Thymus (tissue), 11 donors: Measurements from ENCODE around the gene ELAC2. TPM values are rescaled to one million over a fixed set of nuclear protein-coding genes. Genes with fewer than 3 reads are reported as not detected.

Source experiments
- DNase-seq, 9 donors: peaks; one replicate each; pipeline ENCODE4 v3.0.0-alpha.2; 2013; ENCODE audit warnings: low spot score in 9 of 9, low read depth in 6 of 9, missing footprints in 1 of 9
- H3K27ac ChIP-seq, 2 donors: one replicate each; pipeline ENCODE4 v1.5.1; 2013; ENCODE audit warnings: control low read depth in 1 of 2, low read depth in 1 of 2, low read length in 1 of 2, mild to moderate bottlenecking in 1 of 2, moderate library complexity in 1 of 2
- H3K27me3 ChIP-seq, 2 donors: one replicate each; pipeline ENCODE4 v1.5.1; 2013; ENCODE audit warnings: low read length in 1 of 2; ENCODE audit not compliant: control insufficient read depth in 2 of 2, insufficient read depth in 1 of 2
- H3K36me3 ChIP-seq, 2 donors: one replicate each; pipeline ENCODE4 v1.5.1; 2013; ENCODE audit warnings: low read length in 1 of 2, mild to moderate bottlenecking in 1 of 2, moderate library complexity in 1 of 2; ENCODE audit not compliant: control insufficient read depth in 2 of 2, insufficient read depth in 2 of 2
- H3K4me1 ChIP-seq, 2 donors: one replicate each; pipeline ENCODE4 v1.5.1; 2013; ENCODE audit warnings: low read length in 2 of 2; ENCODE audit not compliant: control insufficient read depth in 2 of 2, insufficient read depth in 2 of 2
- H3K4me3 ChIP-seq, 2 donors: one replicate each; pipeline ENCODE4 v1.5.1; 2013; ENCODE audit warnings: low read length in 2 of 2, control low read depth in 1 of 2, mild to moderate bottlenecking in 1 of 2
- H3K9me3 ChIP-seq, 2 donors: one replicate each; pipeline ENCODE4 v1.5.1; 2013; ENCODE audit warnings: low read length in 1 of 2, mild to moderate bottlenecking in 1 of 2; ENCODE audit not compliant: control insufficient read depth in 2 of 2, insufficient read depth in 1 of 2
- WGBS: extraction: QIAGEN DNeasy Blood & Tissue Kit; methylation state at CpG from one replicate; pipeline ENCODE4 v1.1.7; 2013; 5-methylcytosine and 5-hydroxymethylcytosine counted together
- polyA plus RNA-seq: library from polyadenylated mRNA; stranded (reverse); fragments of 200-250 nt; gene quantifications from one replicate; pipeline ENCODE4 v1.2.3, GENCODE V29; 2013
- total RNA-seq: library from RNA; stranded (reverse); fragments of 120-200 nt; gene quantifications from one replicate; pipeline ENCODE4 v1.2.4, GENCODE V29; 2013
- donor health status: healthy.

The ELAC2 gene
- total and polyA plus RNA-seq, 2 donors = 28.3 to 40.8 TPM

- no peaks in the 10 kb centered on the region for H3K9me3 ChIP-seq
- peaks cover 7 to 13% of the 10 kb centered on the region in 2 donors for H3K27me3 ChIP-seq
- no peaks in the 10 kb centered on the region for H3K4me1 ChIP-seq
- no peak overlapping the region for H3K4me3 ChIP-seq
- DNase-seq = no peak
- WGBS = 13% methylated on average over 16 of the region's 16 CpGs
- H3K36me3 ChIP-seq = no peaks in the 10 kb centered on the region
- no peak overlapping the region for H3K27ac ChIP-seq
Observed at GRCh38 chr17:12973496-12974004, 44.3 kb downstream of the ELAC2 start.

GRCh38 chr17:12967962-12968361, 49.9 kb downstream of the ELAC2 start:
- no peaks in the 10 kb centered on the region for H3K9me3 ChIP-seq
- 93% methylated on average over 11 of the region's 11 CpGs for WGBS
- DNase-seq = no peak
- H3K4me1 ChIP-seq = no peaks in the 10 kb centered on the region
- no peak overlapping the region for H3K27ac ChIP-seq
- H3K36me3 ChIP-seq = no peaks in the 10 kb centered on the region
- H3K27me3 ChIP-seq = peaks cover 0 to under 1% of the 10 kb centered on the region in 2 donors
- no peak overlapping the region for H3K4me3 ChIP-seq

GRCh38 chr17:12966413-12966812, 51.4 kb downstream of the ELAC2 start:
- Histone ChIP-seq H3K4me3 (no peak overlapping the region), H3K4me1 (no peaks in the 10 kb centered on the region), H3K27ac (no peak overlapping the region), H3K27me3 (no peaks in the 10 kb centered on the region), H3K9me3 (no peaks in the 10 kb centered on the region), H3K36me3 (no peaks in the 10 kb centered on the region)
- DNase-seq = no peak
- WGBS = 92% methylated on average over 5 of the region's 5 CpGs

GRCh38 chr17:12965988-12966387, 51.8 kb downstream of the ELAC2 start:
- 98% methylated on average over 3 of the region's 3 CpGs for WGBS
- Histone ChIP-seq H3K9me3 (no peaks in the 10 kb centered on the region), H3K27me3 (no peaks in the 10 kb centered on the region), H3K36me3 (no peaks in the 10 kb centered on the region), H3K4me1 (no peaks in the 10 kb centered on the region), H3K4me3 (no peak overlapping the region), H3K27ac (no peak overlapping the region)
- DNase-seq = no peak

DNA sequence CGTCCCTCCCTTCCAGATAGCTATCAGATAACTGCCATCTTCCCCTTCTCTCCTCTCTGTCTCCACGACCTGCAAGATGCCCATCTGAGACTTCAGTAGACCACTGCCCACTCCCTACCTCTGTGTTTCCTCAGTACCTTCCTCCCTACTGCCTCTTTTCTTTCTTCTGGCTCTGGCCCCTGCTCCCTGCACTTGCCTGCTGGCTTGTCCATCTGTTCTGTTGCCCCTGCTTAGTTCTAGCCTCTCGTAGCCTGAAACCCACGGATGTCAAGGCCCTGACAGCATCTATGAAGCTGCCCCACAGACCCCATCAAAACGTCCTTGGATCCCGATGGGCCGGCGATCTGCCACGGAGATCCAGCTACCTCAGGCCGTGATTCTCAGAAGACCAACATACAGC, 53.0 kb downstream of the ELAC2 start:
- no peak overlapping the region for H3K4me3 ChIP-seq
- H3K36me3 ChIP-seq = no peaks in the 10 kb centered on the region
- H3K4me1 ChIP-seq = no peaks in the 10 kb centered on the region
- H3K27ac ChIP-seq = no peak overlapping the region
- no peaks in the 10 kb centered on the region for H3K27me3 ChIP-seq
- no peak for DNase-seq
- H3K9me3 ChIP-seq = no peaks in the 10 kb centered on the region
- 94% methylated on average over 10 of the region's 10 CpGs for WGBS

DNA sequence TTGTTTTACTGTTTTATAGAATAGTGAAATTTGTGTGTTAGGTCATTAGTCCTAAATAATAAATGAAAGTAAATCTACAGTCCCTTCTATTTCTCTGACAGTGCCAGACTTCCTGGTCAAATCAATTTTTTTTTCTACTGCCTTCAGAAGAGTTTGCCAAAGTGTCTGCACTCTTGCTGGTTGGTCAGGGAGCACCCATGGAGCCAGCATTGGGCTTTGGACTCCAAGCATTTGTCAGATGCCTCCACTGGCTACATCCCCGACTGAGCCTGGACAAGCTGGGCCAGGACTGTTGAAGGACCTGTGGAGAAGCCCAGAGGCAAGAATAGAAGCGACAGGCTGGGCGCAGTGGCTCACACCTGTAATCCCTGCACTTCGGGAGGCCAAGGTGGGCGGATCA, 53.7 kb downstream of the ELAC2 start:
- Histone ChIP-seq H3K27me3 (no peaks in the 10 kb centered on the region), H3K4me1 (no peaks in the 10 kb centered on the region), H3K9me3 (no peaks in the 10 kb centered on the region), H3K27ac (no peak overlapping the region), H3K4me3 (no peak overlapping the region), H3K36me3 (no peaks in the 10 kb centered on the region)
- no peak for DNase-seq
- WGBS = 95% methylated on average over 5 of the region's 5 CpGs

DNA sequence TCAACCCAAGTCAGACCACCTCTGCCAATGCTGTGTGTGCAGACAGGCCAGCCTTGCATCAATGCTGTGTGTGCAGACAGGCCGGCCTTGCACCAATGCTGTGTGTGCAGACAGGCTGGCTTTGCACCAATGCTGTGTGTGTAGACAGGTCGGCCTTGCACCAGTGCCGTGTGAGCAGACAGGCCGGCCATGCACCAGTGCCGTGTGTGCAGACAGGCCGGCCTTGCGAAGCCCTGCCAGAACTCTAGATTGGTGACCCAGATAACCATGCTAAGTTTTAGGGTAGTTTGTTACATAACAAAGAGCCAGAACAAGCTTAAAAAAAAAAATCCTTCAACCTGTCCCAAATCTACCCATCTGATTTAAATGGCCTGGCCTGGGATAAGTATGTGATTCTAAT, 54.3 kb downstream of the ELAC2 start:
- no peak for DNase-seq
- H3K4me1 ChIP-seq = no peaks in the 10 kb centered on the region
- H3K27ac ChIP-seq = no peak overlapping the region
- H3K36me3 ChIP-seq = no peaks in the 10 kb centered on the region
- no peaks in the 10 kb centered on the region for H3K9me3 ChIP-seq
- WGBS = 97% methylated on average over 7 of the region's 7 CpGs
- no peaks in the 10 kb centered on the region for H3K27me3 ChIP-seq
- no peak overlapping the region for H3K4me3 ChIP-seq

DNA sequence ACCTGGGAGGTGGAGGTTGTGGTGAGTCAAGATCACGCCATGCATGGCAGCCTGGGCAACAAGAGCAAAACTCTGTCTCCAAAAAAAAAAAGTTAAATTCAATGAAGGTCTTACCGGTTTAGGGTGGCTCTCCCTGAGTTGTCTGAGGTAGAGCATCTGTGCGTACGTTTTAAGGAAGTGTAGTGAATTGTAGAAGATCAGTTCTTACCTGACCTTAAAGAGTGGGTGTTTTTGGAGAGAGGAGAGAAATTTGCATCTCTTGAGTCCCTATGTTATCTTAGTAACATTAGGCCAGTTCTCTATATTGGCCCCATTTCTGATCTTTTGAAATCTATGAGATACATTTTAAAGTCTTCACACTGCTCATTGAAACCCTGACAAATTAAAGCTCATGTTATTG, 56.2 kb downstream of the ELAC2 start:
- Histone ChIP-seq H3K36me3 (no peaks in the 10 kb centered on the region), H3K4me1 (no peaks in the 10 kb centered on the region), H3K4me3 (no peak overlapping the region), H3K27ac (no peak overlapping the region), H3K27me3 (no peaks in the 10 kb centered on the region), H3K9me3 (no peaks in the 10 kb centered on the region)
- WGBS = 98% methylated on average over 4 of the region's 4 CpGs
- DNase-seq = no peak

GRCh38 chr17:12959441-12959840, 58.4 kb downstream of the ELAC2 start:
- no peak overlapping the region for H3K27ac ChIP-seq
- DNase-seq = no peak
- H3K4me1 ChIP-seq = no peaks in the 10 kb centered on the region
- WGBS = 95% methylated on average over 8 of the region's 8 CpGs
- H3K27me3 ChIP-seq = no peaks in the 10 kb centered on the region
- H3K4me3 ChIP-seq = no peak overlapping the region
- H3K9me3 ChIP-seq = no peaks in the 10 kb centered on the region
- H3K36me3 ChIP-seq = no peaks in the 10 kb centered on the region

DNA sequence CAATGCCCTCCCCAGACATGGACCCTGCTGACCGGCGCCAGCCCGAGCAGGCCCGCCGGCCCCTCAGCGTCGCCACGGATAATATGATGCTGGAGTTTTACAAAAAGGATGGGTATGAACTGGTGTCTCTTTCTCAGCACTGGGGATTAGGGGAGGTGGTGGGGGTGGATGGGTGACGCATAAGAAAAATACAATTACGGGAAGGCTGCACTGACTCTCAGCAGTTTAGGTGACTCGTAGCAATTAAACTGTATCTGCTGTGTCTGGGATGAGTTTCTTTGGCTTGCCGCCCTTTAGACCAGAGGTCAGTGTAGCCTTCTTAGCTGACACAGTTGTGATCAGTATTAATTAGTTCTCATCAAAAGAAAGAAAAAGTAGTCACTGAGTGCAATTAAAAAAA, 59.0 kb downstream of the ELAC2 start:
- WGBS = 93% methylated on average over 12 of the region's 12 CpGs
- no peak overlapping the region for H3K27ac ChIP-seq
- no peaks in the 10 kb centered on the region for H3K27me3 ChIP-seq
- no peaks in the 10 kb centered on the region for H3K4me1 ChIP-seq
- no peak for DNase-seq
- no peak overlapping the region for H3K4me3 ChIP-seq
- H3K9me3 ChIP-seq = no peaks in the 10 kb centered on the region
- no peaks in the 10 kb centered on the region for H3K36me3 ChIP-seq
